ENCODE data around the gene RPS21.

GRCh38 chr20:62402456-62403150 is 15.7 kb downstream of the RPS21 start:
- TF ChIP-seq, protein P1, sequence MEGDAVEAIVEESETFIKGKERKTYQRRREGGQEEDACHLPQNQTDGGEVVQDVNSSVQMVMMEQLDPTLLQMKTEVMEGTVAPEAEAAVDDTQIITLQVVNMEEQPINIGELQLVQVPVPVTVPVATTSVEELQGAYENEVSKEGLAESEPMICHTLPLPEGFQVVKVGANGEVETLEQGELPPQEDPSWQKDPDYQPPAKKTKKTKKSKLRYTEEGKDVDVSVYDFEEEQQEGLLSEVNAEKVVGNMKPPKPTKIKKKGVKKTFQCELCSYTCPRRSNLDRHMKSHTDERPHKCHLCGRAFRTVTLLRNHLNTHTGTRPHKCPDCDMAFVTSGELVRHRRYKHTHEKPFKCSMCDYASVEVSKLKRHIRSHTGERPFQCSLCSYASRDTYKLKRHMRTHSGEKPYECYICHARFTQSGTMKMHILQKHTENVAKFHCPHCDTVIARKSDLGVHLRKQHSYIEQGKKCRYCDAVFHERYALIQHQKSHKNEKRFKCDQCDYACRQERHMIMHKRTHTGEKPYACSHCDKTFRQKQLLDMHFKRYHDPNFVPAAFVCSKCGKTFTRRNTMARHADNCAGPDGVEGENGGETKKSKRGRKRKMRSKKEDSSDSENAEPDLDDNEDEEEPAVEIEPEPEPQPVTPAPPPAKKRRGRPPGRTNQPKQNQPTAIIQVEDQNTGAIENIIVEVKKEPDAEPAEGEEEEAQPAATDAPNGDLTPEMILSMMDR (conservative IDR thresholded peaks at IDR 0.05; ENCODE audit: low read length): no peak
- TF ChIP-seq EZH2phosphoT487 (IDR thresholded peaks at IDR 0.05; ENCODE audit: borderline replicate concordance): no peak

Data from Loucy (cell line).